SK-N-SH treated with all-trans-retinoic acid at 6 μM for 48 hours (cell line): ENCODE data around the gene CCL5.

Experiments
- ATAC-seq: fragments of 200-7000 bp; cut with Tn5 transposase; 3 replicates; pipeline ENCODE4 v1.9.1; 2020; ENCODE audit warnings: mild to moderate bottlenecking, moderate library complexity
- ARNTL ChIP-seq: fragments of 450-650 bp; formaldehyde crosslinking; IDR thresholded peaks from 2 replicates; pipeline ENCODE4 v1.5.0; 2020; ENCODE audit warnings: low read depth, mild to moderate bottlenecking, moderate library complexity, borderline replicate concordance
- BACH2 ChIP-seq: fragments of 250-450 bp; sonication (Bioruptor Pico); IDR thresholded peaks from 2 replicates; pipeline ENCODE4 v1.9.0; 2021; ENCODE audit warnings: mild to moderate bottlenecking, borderline replicate concordance
- CSDC2 ChIP-seq: fragments of 250-450 bp; sonication (Bioruptor Pico); IDR thresholded peaks from 2 replicates; pipeline ENCODE4 v1.5.0; 2020; ENCODE audit warnings: mild to moderate bottlenecking, moderate library complexity
- ESRRG ChIP-seq: fragments of 250-450 bp; sonication (Bioruptor Pico); IDR thresholded peaks from 2 replicates; pipeline ENCODE4 v1.6.1; 2021; ENCODE audit warnings: mild to moderate bottlenecking
- GLIS3 ChIP-seq: fragments of 250-450 bp; sonication (Bioruptor Pico); IDR thresholded peaks from 2 replicates; pipeline ENCODE4 v1.5.0; 2020; ENCODE audit warnings: mild to moderate bottlenecking, moderate library complexity
- ISL1 ChIP-seq: fragments of 250-450 bp; sonication (Bioruptor Pico); IDR thresholded peaks from 2 replicates; pipeline ENCODE4 v2.1.2; 2022; ENCODE audit warnings: mild to moderate bottlenecking, moderate library complexity
- OSR1 ChIP-seq: fragments of 250-450 bp; sonication (Bioruptor Pico); IDR thresholded peaks from 2 replicates; pipeline ENCODE4 v1.8.0; 2022; ENCODE audit warnings: moderate library complexity, mild to moderate bottlenecking, inconsistent platforms
- PATZ1 ChIP-seq: fragments of 250-450 bp; sonication (Bioruptor Pico); IDR thresholded peaks from 2 replicates; pipeline ENCODE4 v1.8.0; 2020; ENCODE audit warnings: mild to moderate bottlenecking, moderate library complexity, borderline replicate concordance
- PPARA ChIP-seq: fragments of 250-450 bp; sonication (Bioruptor Pico); IDR thresholded peaks from 2 replicates; pipeline ENCODE4 v1.5.0; 2020; ENCODE audit warnings: mild to moderate bottlenecking, borderline replicate concordance
- RARB ChIP-seq: fragments of 250-450 bp; sonication (Bioruptor Pico); IDR thresholded peaks from 2 replicates; pipeline ENCODE4 v1.8.0; 2021; ENCODE audit warnings: mild to moderate bottlenecking, moderate library complexity
- SNAI2 ChIP-seq: fragments of 250-450 bp; sonication (Bioruptor Pico); IDR thresholded peaks from 2 replicates; pipeline ENCODE4 v1.5.0; 2020; ENCODE audit warnings: mild to moderate bottlenecking, moderate library complexity
- TCF4 ChIP-seq: fragments of 250-450 bp; sonication (Bioruptor Pico); IDR thresholded peaks from 2 replicates; pipeline ENCODE4 v1.8.0; 2021; ENCODE audit warnings: mild to moderate bottlenecking, moderate library complexity, borderline replicate concordance
- TOX ChIP-seq: fragments of 250-450 bp; sonication (Bioruptor Pico); IDR thresholded peaks from 2 replicates; pipeline ENCODE4 v1.8.0; 2021; ENCODE audit warnings: mild to moderate bottlenecking, moderate library complexity, borderline replicate concordance
- ZC3H10 ChIP-seq: fragments of 250-450 bp; sonication (Bioruptor Pico); IDR thresholded peaks from 2 replicates; pipeline ENCODE4 v1.5.1; 2021; ENCODE audit warnings: mild to moderate bottlenecking, moderate library complexity
- ZFP3 ChIP-seq: fragments of 250-450 bp; sonication (Bioruptor Pico); IDR thresholded peaks from 2 replicates; pipeline ENCODE4 v1.5.0; 2020; ENCODE audit warnings: mild to moderate bottlenecking, moderate library complexity
- ZFP30 ChIP-seq: fragments of 450-650 bp; formaldehyde crosslinking; IDR thresholded peaks from 2 replicates; pipeline ENCODE4 v1.5.0; 2022; ENCODE audit warnings: mild to moderate bottlenecking, moderate library complexity
- ZNF565 ChIP-seq: fragments of 450-650 bp; formaldehyde crosslinking; conservative IDR thresholded peaks from 2 replicates; pipeline ENCODE4 v1.5.0; 2020; ENCODE audit warnings: low read depth, mild to moderate bottlenecking, moderate library complexity
- ZNF70 ChIP-seq: fragments of 450-650 bp; formaldehyde crosslinking; IDR thresholded peaks from 2 replicates; pipeline ENCODE4 v1.5.0; 2020; ENCODE audit warnings: mild to moderate bottlenecking, moderate library complexity
- ZNF8 ChIP-seq: fragments of 450-650 bp; formaldehyde crosslinking; IDR thresholded peaks from 2 replicates; pipeline ENCODE4 v1.5.0; 2020; ENCODE audit warnings: mild to moderate bottlenecking, moderate library complexity
- TF ChIP-seq, protein P1 (sequence below): fragments of 250-450 bp; sonication (Bioruptor Pico); IDR thresholded peaks from 2 replicates; pipeline ENCODE4 v1.5.1; 2021; ENCODE audit warnings: mild to moderate bottlenecking, moderate library complexity
- TF ChIP-seq, protein P2 (sequence below): fragments of 250-450 bp; sonication (Bioruptor Pico); IDR thresholded peaks from 2 replicates; pipeline ENCODE4 v1.5.0; 2020; ENCODE audit warnings: mild to moderate bottlenecking, moderate library complexity

CCL5 gene

DNA sequence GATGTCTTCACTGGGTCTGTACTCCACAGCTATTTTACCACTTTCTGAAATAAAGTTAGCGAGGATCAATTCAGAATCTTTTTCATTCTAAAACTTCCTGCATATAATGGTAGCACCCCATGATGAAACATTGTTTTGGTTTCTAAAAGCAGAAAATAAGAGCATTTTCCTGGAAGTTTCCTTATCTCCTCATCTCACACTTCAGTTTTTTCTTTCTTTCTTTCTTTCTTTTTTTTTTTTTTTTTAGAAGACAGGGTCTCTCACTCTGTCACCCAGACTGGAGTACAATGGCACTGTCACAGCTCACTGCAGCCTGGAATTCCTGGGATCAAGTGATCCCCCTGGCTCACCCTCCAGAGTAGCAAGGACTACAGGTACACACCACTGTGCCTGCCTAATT lies 40.1 kb upstream of the CCL5 start:
- TF ChIP-seq PPARA (CRISPR knock-in tag) = no peak
- TF ChIP-seq ARNTL = no peak
- no peak for TF ChIP-seq ESRRG (CRISPR knock-in tag)
- no peak for TF ChIP-seq TOX (CRISPR knock-in tag)
- TF ChIP-seq ZNF565 = no peak
- TF ChIP-seq, protein P1, sequence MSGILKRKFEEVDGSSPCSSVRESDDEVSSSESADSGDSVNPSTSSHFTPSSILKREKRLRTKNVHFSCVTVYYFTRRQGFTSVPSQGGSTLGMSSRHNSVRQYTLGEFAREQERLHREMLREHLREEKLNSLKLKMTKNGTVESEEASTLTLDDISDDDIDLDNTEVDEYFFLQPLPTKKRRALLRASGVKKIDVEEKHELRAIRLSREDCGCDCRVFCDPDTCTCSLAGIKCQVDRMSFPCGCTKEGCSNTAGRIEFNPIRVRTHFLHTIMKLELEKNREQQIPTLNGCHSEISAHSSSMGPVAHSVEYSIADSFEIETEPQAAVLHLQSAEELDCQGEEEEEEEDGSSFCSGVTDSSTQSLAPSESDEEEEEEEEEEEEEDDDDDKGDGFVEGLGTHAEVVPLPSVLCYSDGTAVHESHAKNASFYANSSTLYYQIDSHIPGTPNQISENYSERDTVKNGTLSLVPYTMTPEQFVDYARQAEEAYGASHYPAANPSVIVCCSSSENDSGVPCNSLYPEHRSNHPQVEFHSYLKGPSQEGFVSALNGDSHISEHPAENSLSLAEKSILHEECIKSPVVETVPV (CRISPR knock-in tag) = no peak
- no peak for TF ChIP-seq ISL1 (CRISPR knock-in tag)
- TF ChIP-seq ZC3H10 (CRISPR knock-in tag) = no peak
- no peak for TF ChIP-seq ZFP3 (CRISPR knock-in tag)
- ATAC-seq = no peak

- no peak for ATAC-seq
- TF ChIP-seq ISL1 (CRISPR knock-in tag) (no peak), ZFP3 (CRISPR knock-in tag) (no peak), ZNF70 (CRISPR knock-in tag) (no peak), PPARA (CRISPR knock-in tag) (no peak), PATZ1 (no peak), ARNTL (no peak), ZNF565 (no peak), RARB (no peak)
- TF ChIP-seq, all 23 proteins: peak for 0
Measured at GRCh38 chr17:35918665-35919064, 38.5 kb upstream of the CCL5 start.

GRCh38 chr17:35917519-35918213 lies 37.5 kb upstream of the CCL5 start:
- TF ChIP-seq RARB = no peak
- TF ChIP-seq ZNF565 = no peak
- no peak for TF ChIP-seq SNAI2 (CRISPR knock-in tag)
- TF ChIP-seq ZC3H10 (CRISPR knock-in tag) = no peak
- no peak for TF ChIP-seq ZFP30 (CRISPR knock-in tag)
- no peak for TF ChIP-seq CSDC2
- no peak for TF ChIP-seq OSR1 (CRISPR knock-in tag)
- TF ChIP-seq, protein P2, sequence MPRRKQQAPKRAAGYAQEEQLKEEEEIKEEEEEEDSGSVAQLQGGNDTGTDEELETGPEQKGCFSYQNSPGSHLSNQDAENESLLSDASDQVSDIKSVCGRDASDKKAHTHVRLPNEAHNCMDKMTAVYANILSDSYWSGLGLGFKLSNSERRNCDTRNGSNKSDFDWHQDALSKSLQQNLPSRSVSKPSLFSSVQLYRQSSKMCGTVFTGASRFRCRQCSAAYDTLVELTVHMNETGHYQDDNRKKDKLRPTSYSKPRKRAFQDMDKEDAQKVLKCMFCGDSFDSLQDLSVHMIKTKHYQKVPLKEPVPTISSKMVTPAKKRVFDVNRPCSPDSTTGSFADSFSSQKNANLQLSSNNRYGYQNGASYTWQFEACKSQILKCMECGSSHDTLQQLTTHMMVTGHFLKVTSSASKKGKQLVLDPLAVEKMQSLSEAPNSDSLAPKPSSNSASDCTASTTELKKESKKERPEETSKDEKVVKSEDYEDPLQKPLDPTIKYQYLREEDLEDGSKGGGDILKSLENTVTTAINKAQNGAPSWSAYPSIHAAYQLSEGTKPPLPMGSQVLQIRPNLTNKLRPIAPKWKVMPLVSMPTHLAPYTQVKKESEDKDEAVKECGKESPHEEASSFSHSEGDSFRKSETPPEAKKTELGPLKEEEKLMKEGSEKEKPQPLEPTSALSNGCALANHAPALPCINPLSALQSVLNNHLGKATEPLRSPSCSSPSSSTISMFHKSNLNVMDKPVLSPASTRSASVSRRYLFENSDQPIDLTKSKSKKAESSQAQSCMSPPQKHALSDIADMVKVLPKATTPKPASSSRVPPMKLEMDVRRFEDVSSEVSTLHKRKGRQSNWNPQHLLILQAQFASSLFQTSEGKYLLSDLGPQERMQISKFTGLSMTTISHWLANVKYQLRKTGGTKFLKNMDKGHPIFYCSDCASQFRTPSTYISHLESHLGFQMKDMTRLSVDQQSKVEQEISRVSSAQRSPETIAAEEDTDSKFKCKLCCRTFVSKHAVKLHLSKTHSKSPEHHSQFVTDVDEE (CRISPR knock-in tag) = no peak
- TF ChIP-seq TCF4 (CRISPR knock-in tag) = no peak
- no peak for TF ChIP-seq GLIS3
- no peak for TF ChIP-seq ESRRG (CRISPR knock-in tag)
- no peak for TF ChIP-seq PPARA (CRISPR knock-in tag)
- TF ChIP-seq ARNTL = no peak
- TF ChIP-seq, protein P1 (CRISPR knock-in tag) = no peak
- no peak for TF ChIP-seq TOX (CRISPR knock-in tag)
- no peak for TF ChIP-seq BACH2 (CRISPR knock-in tag)
- no peak for TF ChIP-seq ZNF8 (CRISPR knock-in tag)
- no peak for TF ChIP-seq PATZ1
- TF ChIP-seq ZNF70 (CRISPR knock-in tag) = no peak
- no peak for ATAC-seq
